WTC11 (cell line): ENCODE measurements around the gene MAB21L3. TPM values are rescaled to one million over a fixed set of nuclear protein-coding genes. Genes with fewer than 3 reads are reported as not detected.

Experiments
- ATAC-seq: fragments of 200-7000 bp; cut with Tn5 transposase; 2 replicates; pipeline ENCODE4 v1.10.0; 2021; ENCODE audit warnings: mild to moderate bottlenecking, moderate library complexity
- CTCF ChIA-PET: fragments of 300-600 bp; sonication (Branson Sonifier 250); formaldehyde crosslinking; loops from one replicate; lab custom pipeline; 2021; ENCODE audit warnings: antibody characterized with exemption; lab: Charles Lee
- POLR2A ChIA-PET: fragments of 350-600 bp; sonication (Branson Sonifier 250); formaldehyde crosslinking; loops from one replicate; lab custom pipeline; 2021; ENCODE audit warnings: antibody characterized with exemption; lab: Charles Lee
- DNase-seq: peaks from one replicate; pipeline ENCODE4 v3.0.0; 2021; ENCODE audit warnings: low spot score
- H3K27ac Mint-ChIP-seq: 2 replicates; pipeline ENCODE4 v1.8.0; 2021; ENCODE audit warnings: mixed read lengths
- H3K27me3 Mint-ChIP-seq: 2 replicates; pipeline ENCODE4 v1.8.0; 2021; ENCODE audit warnings: low read depth, mild to moderate bottlenecking, moderate library complexity, mixed read lengths
- H3K36me3 Mint-ChIP-seq: 2 replicates; pipeline ENCODE4 v1.8.0; 2021; ENCODE audit warnings: mixed read lengths
- H3K4me1 Mint-ChIP-seq: 2 replicates; pipeline ENCODE4 v1.8.0; 2022; ENCODE audit warnings: mixed read lengths
- H3K4me3 Mint-ChIP-seq: 2 replicates; pipeline ENCODE4 v1.8.0; 2021; ENCODE audit warnings: mild to moderate bottlenecking, moderate library complexity, mixed read lengths
- H3K9me3 Mint-ChIP-seq: 2 replicates; pipeline ENCODE4 v1.8.0; 2021; ENCODE audit warnings: mixed read lengths
- ELF4 ChIP-seq: sonication (generic); formaldehyde crosslinking; IDR thresholded peaks from 2 replicates; pipeline ENCODE4 v1.8.1; 2022; ENCODE audit warnings: low read depth, mild to moderate bottlenecking, moderate library complexity, missing genetic modification reagents
- FOXJ3 ChIP-seq: sonication (generic); formaldehyde crosslinking; IDR thresholded peaks from 2 replicates; pipeline ENCODE4 v1.9.0; 2021; ENCODE audit warnings: missing genetic modification reagents, mild to moderate bottlenecking, borderline replicate concordance
- FOXP1 ChIP-seq: sonication (generic); formaldehyde crosslinking; IDR thresholded peaks from 2 replicates; pipeline ENCODE4 v1.8.0; 2022; ENCODE audit warnings: missing genetic modification reagents, mild to moderate bottlenecking, moderate library complexity, borderline replicate concordance
- GTF2I ChIP-seq: fragments of 250-450 bp; sonication (Bioruptor Pico); conservative IDR thresholded peaks from 2 replicates; pipeline ENCODE4 v1.4.0; 2021; ENCODE audit warnings: mild to moderate bottlenecking
- MXD4 ChIP-seq: fragments of 250-450 bp; sonication (Bioruptor Pico); IDR thresholded peaks from 2 replicates; pipeline ENCODE4 v1.8.0; 2021; ENCODE audit warnings: mild to moderate bottlenecking, moderate library complexity, borderline replicate concordance
- NFE2L1 ChIP-seq: sonication (generic); formaldehyde crosslinking; IDR thresholded peaks from 2 replicates; pipeline ENCODE4 v1.8.1; 2023; ENCODE audit warnings: missing genetic modification reagents
- NFYB ChIP-seq: sonication (generic); formaldehyde crosslinking; conservative IDR thresholded peaks from 2 replicates; pipeline ENCODE4 v1.8.0; 2022; ENCODE audit warnings: low read depth, missing genetic modification reagents
- NR3C1 ChIP-seq: sonication (generic); formaldehyde crosslinking; conservative IDR thresholded peaks from 2 replicates; pipeline ENCODE4 v1.8.1; 2023; ENCODE audit warnings: low read depth, mild to moderate bottlenecking, missing genetic modification reagents
- TEAD1 ChIP-seq: sonication (generic); formaldehyde crosslinking; IDR thresholded peaks from 2 replicates; pipeline ENCODE4 v1.8.0; 2022; ENCODE audit warnings: mild to moderate bottlenecking, missing genetic modification reagents
- ZBTB21 ChIP-seq: sonication (generic); formaldehyde crosslinking; IDR thresholded peaks from 2 replicates; pipeline ENCODE4 v1.8.1; 2023; ENCODE audit warnings: mild to moderate bottlenecking, missing genetic modification reagents, borderline replicate concordance
- ZNF138 ChIP-seq: sonication (generic); formaldehyde crosslinking; conservative IDR thresholded peaks from 2 replicates; pipeline ENCODE4 v1.8.1; 2022; ENCODE audit warnings: mild to moderate bottlenecking, moderate library complexity, missing genetic modification reagents
- ZNF232 ChIP-seq: sonication (generic); formaldehyde crosslinking; IDR thresholded peaks from 2 replicates; pipeline ENCODE4 v1.8.0; 2022; ENCODE audit warnings: mild to moderate bottlenecking, missing genetic modification reagents
- ZNF263 ChIP-seq: sonication (generic); formaldehyde crosslinking; IDR thresholded peaks from 2 replicates; pipeline ENCODE4 v1.8.1; 2022; ENCODE audit warnings: low read depth, mild to moderate bottlenecking, moderate library complexity, missing genetic modification reagents
- ZNF416 ChIP-seq: fragments of 250-450 bp; sonication (Bioruptor Pico); IDR thresholded peaks from 2 replicates; pipeline ENCODE4 v1.9.0; 2021; ENCODE audit warnings: mild to moderate bottlenecking, inconsistent platforms
- total RNA-seq: library from RNA; stranded (reverse); gene quantifications from 3 replicates; pipeline ENCODE4 v1.2.3, GENCODE V29; 2021
- TF ChIP-seq, protein P1 (sequence below): sonication (generic); formaldehyde crosslinking; IDR thresholded peaks from 2 replicates; pipeline ENCODE4 v1.8.1; 2023; ENCODE audit warnings: mild to moderate bottlenecking, missing genetic modification reagents
- TF ChIP-seq, protein P2 (sequence below): sonication (generic); formaldehyde crosslinking; IDR thresholded peaks from 2 replicates; pipeline ENCODE4 v1.8.0; 2022; ENCODE audit warnings: mild to moderate bottlenecking, missing genetic modification reagents
- TF ChIP-seq, protein P3 (sequence below): sonication (generic); formaldehyde crosslinking; IDR thresholded peaks from 2 replicates; pipeline ENCODE4 v1.8.0; 2022; ENCODE audit warnings: mild to moderate bottlenecking, missing genetic modification reagents
- TF ChIP-seq, protein P4 (sequence below): fragments of 250-450 bp; sonication (Bioruptor Pico); IDR thresholded peaks from 2 replicates; pipeline ENCODE4 v1.8.0; 2021; ENCODE audit warnings: mild to moderate bottlenecking
- TF ChIP-seq, protein P5 (sequence below): sonication (generic); formaldehyde crosslinking; IDR thresholded peaks from 2 replicates; pipeline ENCODE4 v1.8.1; 2022; ENCODE audit warnings: missing genetic modification reagents, borderline replicate concordance
- TF ChIP-seq, protein P6 (sequence below): fragments of 250-450 bp; sonication (Bioruptor Pico); IDR thresholded peaks from 2 replicates; pipeline ENCODE4 v1.9.0; 2021; ENCODE audit warnings: moderate library complexity, mild to moderate bottlenecking, inconsistent platforms, borderline replicate concordance
- TF ChIP-seq, protein P7 (sequence below): sonication (generic); formaldehyde crosslinking; IDR thresholded peaks from 2 replicates; pipeline ENCODE4 v1.8.1; 2023; ENCODE audit warnings: mild to moderate bottlenecking, moderate library complexity, missing genetic modification reagents
- TF ChIP-seq, protein P8 (sequence below): fragments of 250-450 bp; sonication (Bioruptor Pico); IDR thresholded peaks from 2 replicates; pipeline ENCODE4 v2.1.2; 2022; ENCODE audit warnings: mild to moderate bottlenecking, moderate library complexity
- TF ChIP-seq, protein P9 (sequence below): fragments of 250-450 bp; sonication (Bioruptor Pico); IDR thresholded peaks from 2 replicates; pipeline ENCODE4 v1.9.0; 2021; ENCODE audit warnings: mild to moderate bottlenecking

The MAB21L3 gene
- total RNA-seq, 1 experiment from 2014 or later = not detected

DNA sequence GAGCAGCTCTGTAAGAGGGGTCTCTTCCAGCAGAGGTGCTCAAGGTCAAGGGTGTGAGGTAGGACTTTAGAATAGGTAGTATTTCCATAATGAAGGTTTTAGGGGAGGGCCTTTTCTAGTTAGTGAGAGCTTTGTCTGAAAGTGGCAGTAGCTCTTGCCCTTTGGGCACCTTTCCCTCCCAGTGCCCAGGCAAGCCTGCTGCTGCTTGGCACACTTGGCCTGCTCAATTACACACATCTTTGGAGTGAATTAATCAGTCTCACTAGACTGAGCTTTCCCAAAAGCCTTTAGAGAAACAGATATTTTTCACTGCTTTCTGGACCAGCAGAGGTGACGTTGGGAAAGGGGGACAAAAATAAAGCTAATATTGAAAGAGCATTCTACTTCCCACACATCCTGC lies 48.0 kb downstream of the MAB21L3 start:
- H3K4me1 Mint-ChIP-seq = peaks cover 8% of the 10 kb centered on the region
- ATAC-seq = no peak
- ChIA-PET CTCF (interaction anchor here (1.2 to 2.6 kb wide), 3 partner anchors 10 to 326 kb away, joined by 5 to 10 read pairs (median 7); no protein-coding TSS in a partner anchor), POLR2A (no interaction called here)
- no peak for TF ChIP-seq ELF4 (CRISPR knock-in tag)
- TF ChIP-seq ZNF232 (CRISPR knock-in tag) = no peak
- TF ChIP-seq, protein P1, sequence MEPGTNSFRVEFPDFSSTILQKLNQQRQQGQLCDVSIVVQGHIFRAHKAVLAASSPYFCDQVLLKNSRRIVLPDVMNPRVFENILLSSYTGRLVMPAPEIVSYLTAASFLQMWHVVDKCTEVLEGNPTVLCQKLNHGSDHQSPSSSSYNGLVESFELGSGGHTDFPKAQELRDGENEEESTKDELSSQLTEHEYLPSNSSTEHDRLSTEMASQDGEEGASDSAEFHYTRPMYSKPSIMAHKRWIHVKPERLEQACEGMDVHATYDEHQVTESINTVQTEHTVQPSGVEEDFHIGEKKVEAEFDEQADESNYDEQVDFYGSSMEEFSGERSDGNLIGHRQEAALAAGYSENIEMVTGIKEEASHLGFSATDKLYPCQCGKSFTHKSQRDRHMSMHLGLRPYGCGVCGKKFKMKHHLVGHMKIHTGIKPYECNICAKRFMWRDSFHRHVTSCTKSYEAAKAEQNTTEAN (CRISPR knock-in tag) = no peak
- TF ChIP-seq, protein P2, sequence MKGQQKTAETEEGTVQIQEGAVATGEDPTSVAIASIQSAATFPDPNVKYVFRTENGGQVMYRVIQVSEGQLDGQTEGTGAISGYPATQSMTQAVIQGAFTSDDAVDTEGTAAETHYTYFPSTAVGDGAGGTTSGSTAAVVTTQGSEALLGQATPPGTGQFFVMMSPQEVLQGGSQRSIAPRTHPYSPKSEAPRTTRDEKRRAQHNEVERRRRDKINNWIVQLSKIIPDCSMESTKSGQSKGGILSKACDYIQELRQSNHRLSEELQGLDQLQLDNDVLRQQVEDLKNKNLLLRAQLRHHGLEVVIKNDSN (CRISPR knock-in tag) = no peak
- TF ChIP-seq ZNF138 (CRISPR knock-in tag) = no peak
- TF ChIP-seq GTF2I (CRISPR knock-in tag) = no peak
- TF ChIP-seq NR3C1 (CRISPR knock-in tag) = no peak
- no peak for TF ChIP-seq MXD4 (CRISPR knock-in tag)
- no peak for TF ChIP-seq NFYB (CRISPR knock-in tag)
- no peak for TF ChIP-seq TEAD1 (CRISPR knock-in tag)
- TF ChIP-seq, protein P3, sequence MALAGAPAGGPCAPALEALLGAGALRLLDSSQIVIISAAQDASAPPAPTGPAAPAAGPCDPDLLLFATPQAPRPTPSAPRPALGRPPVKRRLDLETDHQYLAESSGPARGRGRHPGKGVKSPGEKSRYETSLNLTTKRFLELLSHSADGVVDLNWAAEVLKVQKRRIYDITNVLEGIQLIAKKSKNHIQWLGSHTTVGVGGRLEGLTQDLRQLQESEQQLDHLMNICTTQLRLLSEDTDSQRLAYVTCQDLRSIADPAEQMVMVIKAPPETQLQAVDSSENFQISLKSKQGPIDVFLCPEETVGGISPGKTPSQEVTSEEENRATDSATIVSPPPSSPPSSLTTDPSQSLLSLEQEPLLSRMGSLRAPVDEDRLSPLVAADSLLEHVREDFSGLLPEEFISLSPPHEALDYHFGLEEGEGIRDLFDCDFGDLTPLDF (CRISPR knock-in tag) = no peak
- TF ChIP-seq, protein P4, sequence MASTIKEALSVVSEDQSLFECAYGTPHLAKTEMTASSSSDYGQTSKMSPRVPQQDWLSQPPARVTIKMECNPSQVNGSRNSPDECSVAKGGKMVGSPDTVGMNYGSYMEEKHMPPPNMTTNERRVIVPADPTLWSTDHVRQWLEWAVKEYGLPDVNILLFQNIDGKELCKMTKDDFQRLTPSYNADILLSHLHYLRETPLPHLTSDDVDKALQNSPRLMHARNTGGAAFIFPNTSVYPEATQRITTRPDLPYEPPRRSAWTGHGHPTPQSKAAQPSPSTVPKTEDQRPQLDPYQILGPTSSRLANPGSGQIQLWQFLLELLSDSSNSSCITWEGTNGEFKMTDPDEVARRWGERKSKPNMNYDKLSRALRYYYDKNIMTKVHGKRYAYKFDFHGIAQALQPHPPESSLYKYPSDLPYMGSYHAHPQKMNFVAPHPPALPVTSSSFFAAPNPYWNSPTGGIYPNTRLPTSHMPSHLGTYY = no peak
- TF ChIP-seq FOXJ3 (CRISPR knock-in tag) = no peak
- TF ChIP-seq, protein P5, sequence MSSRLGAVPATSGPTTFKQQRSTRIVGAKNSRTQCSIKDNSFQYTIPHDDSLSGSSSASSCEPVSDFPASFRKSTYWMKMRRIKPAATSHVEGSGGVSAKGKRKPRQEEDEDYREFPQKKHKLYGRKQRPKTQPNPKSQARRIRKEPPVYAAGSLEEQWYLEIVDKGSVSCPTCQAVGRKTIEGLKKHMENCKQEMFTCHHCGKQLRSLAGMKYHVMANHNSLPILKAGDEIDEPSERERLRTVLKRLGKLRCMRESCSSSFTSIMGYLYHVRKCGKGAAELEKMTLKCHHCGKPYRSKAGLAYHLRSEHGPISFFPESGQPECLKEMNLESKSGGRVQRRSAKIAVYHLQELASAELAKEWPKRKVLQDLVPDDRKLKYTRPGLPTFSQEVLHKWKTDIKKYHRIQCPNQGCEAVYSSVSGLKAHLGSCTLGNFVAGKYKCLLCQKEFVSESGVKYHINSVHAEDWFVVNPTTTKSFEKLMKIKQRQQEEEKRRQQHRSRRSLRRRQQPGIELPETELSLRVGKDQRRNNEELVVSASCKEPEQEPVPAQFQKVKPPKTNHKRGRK = no peak
- TF ChIP-seq, protein P6, sequence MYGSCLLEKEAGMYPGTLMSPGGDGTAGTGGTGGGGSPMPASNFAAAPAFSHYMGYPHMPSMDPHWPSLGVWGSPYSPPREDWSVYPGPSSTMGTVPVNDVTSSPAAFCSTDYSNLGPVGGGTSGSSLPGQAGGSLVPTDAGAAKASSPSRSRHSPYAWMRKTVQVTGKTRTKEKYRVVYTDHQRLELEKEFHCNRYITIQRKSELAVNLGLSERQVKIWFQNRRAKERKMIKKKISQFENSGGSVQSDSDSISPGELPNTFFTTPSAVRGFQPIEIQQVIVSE (CRISPR knock-in tag) = no peak
- no peak for TF ChIP-seq NFE2L1 (CRISPR knock-in tag)
- no peak for TF ChIP-seq ZNF416
- TF ChIP-seq ZBTB21 (CRISPR knock-in tag) = no peak
- no peak for TF ChIP-seq ZNF263 (CRISPR knock-in tag)
- H3K27me3 Mint-ChIP-seq = peaks cover 1% of the 10 kb centered on the region; the same call in 1 of the 2 replicates
- H3K9me3 Mint-ChIP-seq = no peaks in the 10 kb centered on the region; the same call in 1 of the 2 replicates
- H3K27ac Mint-ChIP-seq = no peak overlapping the region
- no peak overlapping the region for H3K4me3 Mint-ChIP-seq
- no peaks in the 10 kb centered on the region for H3K36me3 Mint-ChIP-seq
- DNase-seq = no peak

DNA sequence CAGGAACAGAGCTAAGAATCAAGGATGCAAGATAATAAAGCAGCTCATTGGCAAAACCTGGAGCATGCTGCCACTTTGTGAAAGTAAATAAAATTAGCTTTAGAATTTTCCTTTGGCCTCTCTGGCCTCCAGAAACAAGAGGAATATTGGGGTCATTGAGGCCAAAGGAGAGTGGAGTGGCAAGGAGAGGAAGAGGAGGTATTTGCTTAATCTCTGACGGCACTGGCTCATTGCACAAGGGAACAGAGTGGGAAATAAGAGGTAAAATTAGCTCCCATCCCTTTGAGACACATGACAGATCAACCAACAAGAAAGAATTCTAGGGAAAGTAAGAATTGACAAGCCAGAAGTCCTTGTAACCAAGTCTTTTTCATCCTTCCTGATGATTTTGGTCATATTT lies 48.4 kb downstream of the MAB21L3 start:
- Mint-ChIP-seq H3K27ac (no peak overlapping the region), H3K9me3 (no peaks in the 10 kb centered on the region; the same call in 1 of the 2 replicates), H3K4me3 (no peak overlapping the region), H3K27me3 (no peaks in the 10 kb centered on the region; the same call in 1 of the 2 replicates), H3K36me3 (no peaks in the 10 kb centered on the region), H3K4me1 (peaks cover 8% of the 10 kb centered on the region)
- ATAC-seq (no peak), DNase-seq (no peak)
- POLR2A ChIA-PET = no interaction called here
- CTCF ChIA-PET = interaction anchor here (1.2 to 2.6 kb wide), 3 partner anchors 9 to 326 kb away, joined by 5 to 10 read pairs (median 7); no protein-coding TSS in a partner anchor
- TF ChIP-seq FOXP1 (CRISPR knock-in tag) (no peak), NFYB (CRISPR knock-in tag) (no peak)
- TF ChIP-seq, protein P7, sequence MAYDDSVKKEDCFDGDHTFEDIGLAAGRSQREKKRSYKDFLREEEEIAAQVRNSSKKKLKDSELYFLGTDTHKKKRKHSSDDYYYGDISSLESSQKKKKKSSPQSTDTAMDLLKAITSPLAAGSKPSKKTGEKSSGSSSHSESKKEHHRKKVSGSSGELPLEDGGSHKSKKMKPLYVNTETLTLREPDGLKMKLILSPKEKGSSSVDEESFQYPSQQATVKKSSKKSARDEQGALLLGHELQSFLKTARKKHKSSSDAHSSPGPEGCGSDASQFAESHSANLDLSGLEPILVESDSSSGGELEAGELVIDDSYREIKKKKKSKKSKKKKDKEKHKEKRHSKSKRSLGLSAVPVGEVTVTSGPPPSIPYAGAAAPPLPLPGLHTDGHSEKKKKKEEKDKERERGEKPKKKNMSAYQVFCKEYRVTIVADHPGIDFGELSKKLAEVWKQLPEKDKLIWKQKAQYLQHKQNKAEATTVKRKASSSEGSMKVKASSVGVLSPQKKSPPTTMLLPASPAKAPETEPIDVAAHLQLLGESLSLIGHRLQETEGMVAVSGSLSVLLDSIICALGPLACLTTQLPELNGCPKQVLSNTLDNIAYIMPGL (CRISPR knock-in tag) = no peak
- TF ChIP-seq, protein P8, sequence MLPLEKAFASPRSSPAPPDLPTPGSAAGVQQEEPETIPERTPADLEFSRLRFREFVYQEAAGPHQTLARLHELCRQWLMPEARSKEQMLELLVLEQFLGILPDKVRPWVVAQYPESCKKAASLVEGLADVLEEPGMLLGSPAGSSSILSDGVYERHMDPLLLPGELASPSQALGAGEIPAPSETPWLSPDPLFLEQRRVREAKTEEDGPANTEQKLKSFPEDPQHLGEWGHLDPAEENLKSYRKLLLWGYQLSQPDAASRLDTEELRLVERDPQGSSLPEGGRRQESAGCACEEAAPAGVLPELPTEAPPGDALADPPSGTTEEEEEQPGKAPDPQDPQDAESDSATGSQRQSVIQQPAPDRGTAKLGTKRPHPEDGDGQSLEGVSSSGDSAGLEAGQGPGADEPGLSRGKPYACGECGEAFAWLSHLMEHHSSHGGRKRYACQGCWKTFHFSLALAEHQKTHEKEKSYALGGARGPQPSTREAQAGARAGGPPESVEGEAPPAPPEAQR (CRISPR knock-in tag) = no peak
- TF ChIP-seq, protein P9, sequence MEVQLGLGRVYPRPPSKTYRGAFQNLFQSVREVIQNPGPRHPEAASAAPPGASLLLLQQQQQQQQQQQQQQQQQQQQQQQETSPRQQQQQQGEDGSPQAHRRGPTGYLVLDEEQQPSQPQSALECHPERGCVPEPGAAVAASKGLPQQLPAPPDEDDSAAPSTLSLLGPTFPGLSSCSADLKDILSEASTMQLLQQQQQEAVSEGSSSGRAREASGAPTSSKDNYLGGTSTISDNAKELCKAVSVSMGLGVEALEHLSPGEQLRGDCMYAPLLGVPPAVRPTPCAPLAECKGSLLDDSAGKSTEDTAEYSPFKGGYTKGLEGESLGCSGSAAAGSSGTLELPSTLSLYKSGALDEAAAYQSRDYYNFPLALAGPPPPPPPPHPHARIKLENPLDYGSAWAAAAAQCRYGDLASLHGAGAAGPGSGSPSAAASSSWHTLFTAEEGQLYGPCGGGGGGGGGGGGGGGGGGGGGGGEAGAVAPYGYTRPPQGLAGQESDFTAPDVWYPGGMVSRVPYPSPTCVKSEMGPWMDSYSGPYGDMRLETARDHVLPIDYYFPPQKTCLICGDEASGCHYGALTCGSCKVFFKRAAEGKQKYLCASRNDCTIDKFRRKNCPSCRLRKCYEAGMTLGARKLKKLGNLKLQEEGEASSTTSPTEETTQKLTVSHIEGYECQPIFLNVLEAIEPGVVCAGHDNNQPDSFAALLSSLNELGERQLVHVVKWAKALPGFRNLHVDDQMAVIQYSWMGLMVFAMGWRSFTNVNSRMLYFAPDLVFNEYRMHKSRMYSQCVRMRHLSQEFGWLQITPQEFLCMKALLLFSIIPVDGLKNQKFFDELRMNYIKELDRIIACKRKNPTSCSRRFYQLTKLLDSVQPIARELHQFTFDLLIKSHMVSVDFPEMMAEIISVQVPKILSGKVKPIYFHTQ (CRISPR knock-in tag) = no peak
